SKM-1 treated with dmso at 0.1 percent for 144 hours (cell line): ENCODE data around the gene E2F8.

Source experiments
- DNase-seq: peaks from one replicate; lab custom pipeline; 2025; ENCODE audit not compliant: unreplicated experiment; lab: John Stamatoyannopoulos, UW

E2F8 gene

DNA sequence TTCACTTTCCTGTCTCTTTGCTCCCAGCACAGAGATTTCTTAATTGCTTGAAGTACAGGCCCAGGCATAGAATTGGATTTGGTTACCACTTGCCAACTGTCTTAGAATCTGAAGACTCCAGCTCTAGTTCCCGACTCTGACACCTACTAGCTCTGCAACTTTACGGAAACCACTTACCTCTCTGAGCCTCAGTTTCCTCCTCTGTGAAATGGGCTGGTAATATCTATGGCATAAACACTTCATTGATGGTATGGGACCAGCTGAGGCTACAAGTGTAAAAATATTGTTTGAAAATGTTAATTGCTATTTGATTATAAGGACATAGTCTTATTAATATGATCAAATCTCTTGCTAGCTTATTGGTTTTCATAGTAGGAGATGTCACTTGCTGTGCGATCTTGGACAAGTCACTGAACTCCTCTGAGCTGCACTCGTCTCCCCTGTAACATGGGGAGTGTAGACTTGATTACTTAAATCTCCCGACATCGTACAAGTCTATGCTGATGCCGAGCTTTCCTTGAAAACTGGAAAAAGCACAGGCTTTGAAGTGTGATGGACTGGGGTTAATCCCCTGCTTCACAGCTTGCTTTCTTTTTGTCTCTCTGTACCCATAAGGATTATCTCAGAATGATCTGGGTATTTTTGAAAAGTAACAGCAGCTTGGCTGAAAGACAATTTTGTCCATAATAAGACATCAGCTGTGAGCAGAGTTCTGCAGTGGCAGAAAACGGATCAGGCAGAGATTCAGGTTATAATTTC, 11.8 kb upstream of the E2F8 start:
- no peak for DNase-seq

- no peak for DNase-seq
Measured at GRCh38 chr11:19251577-19251976, 10.8 kb upstream of the E2F8 start.

- no peak for DNase-seq
Measured at GRCh38 chr11:19246816-19247215, 6.1 kb upstream of the E2F8 start.

- DNase-seq, result no peak
Measured at GRCh38 chr11:19245351-19245750, 4.6 kb upstream of the E2F8 start.

DNA sequence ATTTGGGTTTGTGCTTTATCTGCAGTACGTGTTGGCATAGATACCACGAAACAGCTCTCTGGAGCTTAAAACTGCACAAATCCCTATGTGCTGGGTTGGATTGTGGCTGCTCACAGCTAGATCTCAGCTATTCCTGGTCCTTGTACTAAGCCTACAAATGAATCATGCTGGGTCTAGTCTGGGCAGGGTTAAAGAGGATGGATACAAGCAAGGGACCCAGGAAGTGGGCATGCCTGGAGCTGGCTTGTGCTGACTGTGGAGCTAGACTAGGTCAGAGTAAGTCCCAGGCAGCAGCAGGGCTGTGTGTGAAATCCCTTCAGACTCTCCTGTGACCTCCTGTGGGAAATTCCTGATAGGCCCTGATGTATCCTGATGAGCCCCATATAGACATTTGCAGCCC, 3.9 kb upstream of the E2F8 start:
- DNase-seq, result no peak

GRCh38 chr11:19244084-19244483, 3.3 kb upstream of the E2F8 start:
- no peak for DNase-seq

DNA sequence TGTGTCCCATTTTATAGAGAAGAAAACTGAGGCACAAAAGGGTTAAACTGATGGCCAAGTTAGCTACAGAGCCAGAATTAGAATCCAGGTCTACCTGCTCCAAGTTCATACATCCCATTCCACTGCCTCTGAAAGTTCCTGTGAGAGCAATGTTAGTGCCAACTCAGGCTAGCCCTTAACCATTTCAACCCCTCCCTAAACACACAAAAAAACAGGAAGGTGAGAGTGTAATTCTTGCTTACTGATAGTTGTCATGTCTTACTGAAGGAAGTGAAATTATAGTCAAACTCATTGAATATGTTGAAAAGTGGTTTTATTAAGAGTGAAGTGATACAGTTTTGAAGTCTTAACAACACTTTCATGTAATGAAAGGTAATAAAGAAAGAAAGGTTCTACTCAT, 2.9 kb upstream of the E2F8 start:
- DNase-seq, result peak; percentile 50

GRCh38 chr11:19243143-19243542, 2.4 kb upstream of the E2F8 start:
- no peak for DNase-seq

GRCh38 chr11:19242179-19242932, 1.6 kb upstream of the E2F8 start:
- DNase-seq, result no peak

DNA sequence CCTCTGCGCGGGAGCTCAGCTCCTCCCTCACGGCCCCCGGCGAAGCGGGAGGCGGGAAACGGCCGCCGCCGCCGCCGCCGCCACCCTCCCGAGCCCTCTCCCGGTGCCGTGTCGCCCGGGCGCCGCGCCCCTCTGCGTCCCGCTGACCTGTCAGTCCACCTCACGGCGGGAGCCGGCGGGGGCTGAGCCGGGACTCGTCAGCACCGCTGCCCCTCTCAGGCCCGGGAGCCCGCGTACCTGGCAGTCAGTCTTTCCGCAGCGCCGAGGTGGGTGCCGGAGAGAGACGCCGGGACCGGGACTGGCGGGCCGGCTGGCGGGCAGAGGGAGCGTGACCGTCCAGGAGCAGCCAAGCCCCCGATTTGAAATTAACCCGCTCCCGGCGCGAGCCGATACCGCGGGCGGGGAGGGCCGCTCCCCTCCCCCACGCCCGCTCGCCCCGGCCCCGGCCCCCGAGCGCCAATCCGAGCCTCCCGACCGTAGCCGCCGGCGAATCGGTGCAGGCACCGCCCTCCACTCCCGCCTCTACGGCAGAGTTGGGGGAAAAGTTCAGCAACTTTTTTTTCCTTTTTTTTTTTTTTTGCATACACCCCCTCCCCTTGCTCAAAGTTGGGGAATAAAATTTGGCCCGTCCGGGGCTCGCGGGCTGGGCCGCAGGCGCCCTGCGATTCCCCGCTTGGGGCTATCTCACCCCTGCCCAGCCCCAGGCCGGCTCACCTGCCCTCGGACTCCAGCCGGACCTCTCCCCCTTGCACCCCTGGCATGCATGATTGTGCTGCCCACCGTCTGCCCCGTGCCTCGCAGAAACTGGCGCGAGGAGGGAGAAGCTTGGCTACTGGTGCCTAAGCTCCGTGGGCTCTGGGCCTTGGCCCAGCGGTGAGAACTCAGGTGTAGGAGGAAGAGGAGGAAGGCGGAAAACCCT, 774 bp upstream of the E2F8 start:
- peak; percentile 21 for DNase-seq

GRCh38 chr11:19239039-19239438, 1.7 kb downstream of the E2F8 start:
- no peak for DNase-seq

GRCh38 chr11:19237813-19238212, 2.9 kb downstream of the E2F8 start:
- no peak for DNase-seq

DNA sequence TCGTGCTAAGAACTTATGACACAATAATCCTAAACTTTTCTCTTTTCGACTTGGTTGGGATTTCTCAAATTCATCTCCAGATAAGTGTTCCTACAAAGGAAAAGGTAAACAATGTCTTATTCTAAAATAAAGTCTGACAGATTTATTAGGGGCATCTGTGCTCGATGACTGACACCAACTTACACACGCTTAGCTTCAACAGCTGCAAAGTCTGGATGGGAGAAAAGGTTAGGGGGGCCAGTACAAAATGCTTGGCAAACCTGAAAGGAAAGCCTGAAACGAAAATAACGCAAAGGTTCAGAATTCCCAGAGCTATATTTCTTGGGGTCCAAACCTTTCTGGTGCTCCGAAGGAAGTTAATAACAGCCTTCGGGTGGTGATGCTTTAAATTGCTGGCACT, 3.4 kb downstream of the E2F8 start:
- no peak for DNase-seq

DNA sequence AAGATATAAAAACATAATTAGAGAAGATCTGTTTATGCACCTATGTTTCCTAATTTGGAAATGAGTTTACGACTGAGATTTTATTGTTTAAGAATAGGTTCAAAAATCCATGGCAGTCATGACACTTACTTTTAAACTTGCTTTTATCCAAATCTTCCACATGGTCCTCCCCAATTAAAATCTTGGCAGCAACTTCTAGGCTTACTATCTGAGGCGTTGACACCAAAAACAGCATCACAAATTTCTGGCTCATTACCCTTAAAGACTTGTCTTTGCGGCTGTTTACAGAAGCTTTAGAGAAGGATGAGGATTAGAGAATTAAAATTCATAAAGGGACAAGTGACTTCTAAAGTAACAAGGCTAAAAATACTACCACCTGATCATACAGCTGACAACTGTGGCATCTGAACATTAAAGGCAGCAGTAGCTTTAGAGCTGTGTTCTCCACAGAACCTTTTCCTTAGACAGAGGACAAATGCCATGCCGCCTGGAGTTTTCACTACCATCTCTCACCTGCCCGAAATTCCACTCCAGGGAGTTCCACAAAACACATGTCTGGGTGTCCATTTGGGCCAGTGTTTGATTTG, 6.4 kb downstream of the E2F8 start:
- no peak for DNase-seq

DNA sequence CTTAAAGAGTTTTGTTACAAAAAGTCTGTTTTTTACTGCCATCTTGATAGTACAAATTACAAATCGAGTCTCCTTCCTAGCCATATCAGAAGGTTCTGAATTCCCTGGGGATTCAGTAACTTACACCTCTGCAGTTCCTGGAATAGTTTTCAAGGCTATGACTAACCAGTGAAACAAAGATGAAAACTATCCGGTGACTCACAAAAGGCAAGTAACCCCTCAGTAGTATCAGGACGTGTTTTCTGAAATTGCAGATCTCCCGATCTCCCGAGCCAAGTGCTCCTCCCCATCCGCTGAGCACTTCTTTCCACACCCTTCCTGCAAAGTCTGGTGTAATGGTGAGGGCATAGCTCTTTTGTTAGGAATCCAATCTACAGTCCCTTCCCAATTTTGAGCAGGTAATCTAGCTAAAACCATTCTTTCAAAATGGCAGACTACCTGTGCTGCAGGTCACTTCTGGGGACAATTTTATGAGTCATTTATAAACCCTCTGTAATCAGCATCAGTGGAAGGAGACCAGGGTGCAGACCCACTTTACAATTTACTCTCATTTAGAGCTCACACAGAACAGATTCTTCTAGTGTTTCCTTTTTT, 7.7 kb downstream of the E2F8 start:
- no peak for DNase-seq

GRCh38 chr11:19229671-19230070, 11.1 kb downstream of the E2F8 start:
- no peak for DNase-seq

GRCh38 chr11:19228968-19229367, 11.8 kb downstream of the E2F8 start:
- DNase-seq, result no peak

DNA sequence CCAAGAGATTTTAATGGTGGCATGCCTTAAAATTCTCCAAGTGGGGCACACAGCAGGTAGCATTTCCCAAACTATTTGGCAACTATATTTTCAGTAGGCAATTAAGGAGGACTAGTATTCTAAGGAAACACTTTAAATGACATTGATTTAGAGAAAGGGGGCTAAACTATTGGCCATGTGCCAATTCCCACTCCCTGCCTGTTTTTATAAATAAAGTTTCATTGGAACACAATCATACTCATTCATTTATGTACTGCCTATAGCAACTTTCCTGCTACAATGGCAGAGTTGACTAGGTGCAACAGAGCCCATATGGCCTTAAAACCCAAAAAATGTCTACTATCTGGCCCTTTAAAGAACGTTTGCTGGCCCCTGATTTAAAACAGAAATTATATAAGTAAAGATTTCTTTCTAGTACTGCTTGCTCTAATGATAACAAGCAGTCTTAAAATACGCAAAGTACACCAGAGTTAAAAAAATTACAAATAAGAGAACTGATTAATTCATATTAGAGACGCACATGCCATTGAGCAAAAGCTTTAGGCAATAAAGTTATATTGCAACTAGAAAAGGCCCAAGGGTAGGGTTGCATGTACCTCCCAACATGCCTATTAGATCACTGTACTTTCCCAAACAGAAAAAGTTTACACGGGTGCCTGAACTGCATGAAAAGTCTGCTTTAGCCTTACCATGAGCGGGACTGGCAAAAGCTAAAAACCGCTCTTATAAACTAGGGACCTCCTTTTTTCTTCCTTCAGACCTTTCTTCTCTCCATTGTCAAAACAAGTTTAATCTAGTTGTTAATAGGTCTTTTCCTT, 14.2 kb downstream of the E2F8 start:
- DNase-seq, result no peak

- DNase-seq, result no peak
Measured at GRCh38 chr11:19225581-19225980, 15.2 kb downstream of the E2F8 start.

DNA sequence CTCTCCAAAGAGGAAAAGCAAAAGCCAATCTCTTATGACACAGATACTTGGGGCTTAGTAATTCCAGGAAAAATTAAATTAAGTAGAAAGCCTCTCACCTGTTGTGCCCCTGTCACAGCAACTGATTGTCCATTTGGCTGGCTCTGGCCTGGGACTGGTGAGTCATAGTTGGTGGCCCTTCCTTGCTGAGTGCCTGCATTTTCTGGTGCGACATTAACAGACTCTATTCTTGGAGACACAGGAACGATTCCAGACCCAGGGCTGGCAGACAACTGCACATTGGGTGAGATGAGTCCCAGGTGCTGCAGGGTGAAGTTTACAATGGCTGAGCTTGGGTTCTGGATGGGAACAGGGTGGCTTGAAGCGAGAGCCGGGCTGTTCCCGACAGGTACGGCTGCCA, 15.6 kb downstream of the E2F8 start:
- DNase-seq, result no peak
